Loucy (cell line): Measurements from ENCODE around the gene SRGAP2C.
"Not testable (repeated sequence)": the region's sequence is repeated elsewhere in the genome, so short reads cannot be mapped to it uniquely, and the experiment has no call there.

Source experiments
- CTCF ChIP-seq: fragments of 200-600 bp; sonication (generic); conservative IDR thresholded peaks from 2 replicates; pipeline ENCODE4 v1.5.1; 2014; ENCODE audit warnings: mild to moderate bottlenecking, antibody characterized with exemption, low read length
- EZH2phosphoT487 ChIP-seq: fragments of 200-600 bp; IDR thresholded peaks from 2 replicates; pipeline ENCODE4 v1.6.1; 2018; ENCODE audit warnings: antibody characterized with exemption, mild to moderate bottlenecking, moderate library complexity, borderline replicate concordance

DNA sequence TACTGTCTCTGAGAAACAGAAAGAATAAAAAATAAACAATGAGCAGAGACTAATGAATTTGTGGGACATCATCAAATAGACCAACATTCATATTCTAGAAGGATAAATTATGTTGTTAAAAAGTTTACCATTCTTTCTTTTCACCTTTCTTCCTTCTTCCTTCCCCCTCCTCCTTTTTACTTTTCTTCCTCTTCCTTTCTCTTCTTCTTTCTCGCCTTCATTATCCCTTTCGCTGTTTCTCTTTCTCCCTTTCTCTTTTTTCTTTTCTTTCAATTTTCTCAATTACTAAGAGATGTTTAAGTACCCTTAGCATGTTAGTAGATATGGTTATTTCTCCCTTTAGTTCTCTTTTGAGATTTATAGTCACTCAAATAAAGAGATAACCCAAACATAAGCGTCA lies 207.4 kb downstream of the SRGAP2C start:
- not testable (repeated sequence) for TF ChIP-seq CTCF, EZH2phosphoT487
